Measurements from ENCODE around the gene ARHGAP19.
"Not testable (repeated sequence)": the region's sequence is repeated elsewhere in the genome, so short reads cannot be mapped to it uniquely, and the experiment has no call there.

- TF ChIP-seq SREBF2 (CRISPR knock-in tag; IDR thresholded peaks at IDR 0.05); GTF3C2 (IDR thresholded peaks at IDR 0.05; ENCODE audit: borderline replicate concordance, extremely low read depth, insufficient read length); ZBED1 (IDR thresholded peaks at IDR 0.05): not testable (repeated sequence)
Measured at GRCh38 chr10:97290076-97290475, 2.4 kb downstream of the ARHGAP19 start.

Data from K562 (cell line).